CD14-positive monocyte (primary cell): ENCODE data around the gene PDLIM4. TPM values are rescaled to one million over a fixed set of nuclear protein-coding genes. Genes with fewer than 3 reads are reported as not detected.

ENCODE experiments used
- DNase-seq, 3 donors: peaks; one replicate each; pipeline ENCODE4 v3.0.0-alpha.2; 2011 to 2022
- H2AFZ ChIP-seq: 2 replicates; pipeline ENCODE4 v1.6.0; 2012; ENCODE audit warnings: mild to moderate bottlenecking, low read depth, low read length, inconsistent platforms; ENCODE audit not compliant: insufficient read depth, poor library complexity, severe bottlenecking
- H3K27ac ChIP-seq, 2 donors: 1 replicate in 1 of 2; 2 replicates in 1 of 2; pipeline ENCODE4 v1.5.1; 2012 to 2013; ENCODE audit warnings: low read length in 2 of 2, control low read depth in 1 of 2, inconsistent platforms in 1 of 2, low read depth in 1 of 2, mild to moderate bottlenecking in 1 of 2
- H3K27me3 ChIP-seq, 2 donors: one replicate each; pipeline versions ENCODE4 v1.6.0 to v1.6.1; 2011 to 2013; ENCODE audit warnings: low read length in 2 of 2; ENCODE audit not compliant: control insufficient read depth in 2 of 2, insufficient read depth in 2 of 2
- H3K36me3 ChIP-seq, 2 donors: replicated peaks in 1 of 2; 1 replicate in 1 of 2; 2 replicates in 1 of 2; pipeline versions ENCODE4 v1.5.1 to v1.6.1; 2012 to 2013; ENCODE audit warnings: low read length in 2 of 2, control low read depth in 1 of 2, inconsistent platforms in 1 of 2, mild to moderate bottlenecking in 1 of 2; ENCODE audit not compliant: insufficient read depth in 2 of 2, control insufficient read depth in 1 of 2
- H3K4me1 ChIP-seq, 2 donors: 1 replicate in 1 of 2; 2 replicates in 1 of 2; pipeline versions ENCODE4 v1.5.1 to v1.6.1; 2012 to 2013; ENCODE audit warnings: low read length in 2 of 2, control low read depth in 1 of 2, inconsistent platforms in 1 of 2, mild to moderate bottlenecking in 1 of 2, moderate library complexity in 1 of 2; ENCODE audit not compliant: insufficient read depth in 2 of 2, control insufficient read depth in 1 of 2
- H3K4me2 ChIP-seq: replicated peaks from 2 replicates; pipeline ENCODE3; 2012; ENCODE audit warnings: low read length, moderate library complexity, mild to moderate bottlenecking; ENCODE audit not compliant: poor library complexity, severe bottlenecking; ENCODE audit errors: extremely low read depth
- H3K4me3 ChIP-seq, 3 experiments: fragments of 200-600 bp in 1 of 3; sonication (generic) in 1 of 3; replicated peaks in 1 of 3; 1 replicate in 2 of 3; 2 replicates in 1 of 3; pipeline ENCODE4 v1.5.1; 2011 to 2013; ENCODE audit warnings: low read length in 3 of 3, mild to moderate bottlenecking in 3 of 3, control low read depth in 2 of 3, low read depth in 2 of 3, inconsistent platforms in 1 of 3, moderate library complexity in 1 of 3
- H3K79me2 ChIP-seq: 2 replicates; pipeline ENCODE4 v1.6.0; 2012; ENCODE audit warnings: mild to moderate bottlenecking, control low read depth, inconsistent platforms, low read length, moderate library complexity; ENCODE audit not compliant: insufficient read depth
- H3K9ac ChIP-seq: 2 replicates; pipeline ENCODE4 v1.6.0; 2017; ENCODE audit warnings: low read length, mild to moderate bottlenecking; ENCODE audit not compliant: insufficient read depth, poor library complexity, severe bottlenecking
- H3K9me3 ChIP-seq, 2 donors: replicated peaks in 1 of 2; 1 replicate in 1 of 2; 2 replicates in 1 of 2; pipeline versions ENCODE4 v1.5.1 to v1.6.1; 2012 to 2013; ENCODE audit warnings: low read length in 2 of 2, control low read depth in 1 of 2; ENCODE audit not compliant: control insufficient read depth in 1 of 2, insufficient read depth in 1 of 2
- H4K20me1 ChIP-seq: 2 replicates; pipeline ENCODE4 v1.6.0; 2012; ENCODE audit warnings: mild to moderate bottlenecking, low read length, control low read depth, moderate library complexity; ENCODE audit not compliant: insufficient read depth
- H3K27ac Mint-ChIP-seq, 7 donors: one replicate each; pipeline ENCODE4 v1.8.0; 2020; ENCODE audit warnings: mild to moderate bottlenecking in 7 of 7, mixed read lengths in 7 of 7, moderate library complexity in 6 of 7, inconsistent platforms in 2 of 7
- H3K27me3 Mint-ChIP-seq, 3 donors: one replicate each; pipeline ENCODE4 v1.8.0; 2021 to 2022; ENCODE audit warnings: low read depth in 3 of 3, mild to moderate bottlenecking in 3 of 3, mixed read lengths in 3 of 3, moderate library complexity in 3 of 3, inconsistent platforms in 1 of 3
- H3K36me3 Mint-ChIP-seq, 2 donors: one replicate each; pipeline ENCODE4 v1.8.0; 2020; ENCODE audit warnings: mixed read lengths in 2 of 2, inconsistent platforms in 1 of 2, mild to moderate bottlenecking in 1 of 2
- H3K4me1 Mint-ChIP-seq: one replicate; pipeline ENCODE4 v1.8.0; 2020; ENCODE audit warnings: mild to moderate bottlenecking, mixed read lengths
- H3K4me3 Mint-ChIP-seq, 2 donors: one replicate each; pipeline ENCODE4 v1.8.0; 2020; ENCODE audit warnings: mild to moderate bottlenecking in 2 of 2, mixed read lengths in 2 of 2, moderate library complexity in 1 of 2
- H3K9me3 Mint-ChIP-seq, 7 donors: one replicate each; pipeline ENCODE4 v1.8.0; 2020 to 2022; ENCODE audit warnings: mixed read lengths in 7 of 7, mild to moderate bottlenecking in 6 of 7, moderate library complexity in 6 of 7, inconsistent platforms in 2 of 7
- CTCF ChIP-seq: fragments of 200-600 bp; IDR thresholded peaks from one replicate; pipeline ENCODE4 v1.8.0; 2022; ENCODE audit warnings: antibody characterized with exemption, mild to moderate bottlenecking
- WGBS: methylation state at CpG from one replicate; pipeline ENCODE4 v1.1.5; 2013; ENCODE audit warnings: missing lambda C conversion rate; ENCODE audit not compliant: insufficient coverage; 5-methylcytosine and 5-hydroxymethylcytosine counted together
- intact Hi-C, 2 donors: fragments of 100-400 bp; cut with micrococcal nuclease; formaldehyde crosslinking; loops; one replicate each; pipeline versions ENCODE4 v1.15.0 to v1.15.1; 2023
- polyA plus RNA-seq, 3 donors: library from polyadenylated mRNA; depleted of rRNA in 1 of 3; unstranded in 2 of 3; stranded (reverse) in 1 of 3; fragments of 300-500 nt in 2 of 3; fragments of >200 nt in 1 of 3; fragmentation: Illumina TruSeq in 2 of 3; gene quantifications; 1 replicate in 2 of 3; 2 replicates in 1 of 3; pipeline ENCODE4 v1.2.3, GENCODE V29; 2012 to 2021

Gene PDLIM4
- polyA plus RNA-seq, 3 donors: not detected

DNA sequence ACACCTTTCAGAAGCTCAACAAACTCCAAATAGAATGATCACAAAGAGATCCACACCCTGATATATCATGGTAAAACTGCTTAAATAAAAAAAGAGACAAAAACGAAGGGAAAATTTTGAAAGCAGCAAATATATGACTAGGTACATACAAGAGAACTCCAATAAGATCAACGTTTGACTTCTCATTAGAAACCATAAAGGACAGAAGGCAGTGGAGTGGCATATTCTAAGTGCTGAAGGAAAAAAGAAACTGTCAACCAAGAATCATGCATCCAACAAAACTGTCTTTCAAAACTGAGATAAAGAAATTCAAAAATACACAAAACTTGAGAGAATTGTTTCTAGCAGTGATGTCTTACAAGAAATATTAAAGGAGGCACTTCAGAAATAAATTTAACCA lies 47.9 kb downstream of the PDLIM4 start:
- H3K27me3 Mint-ChIP-seq: no peaks in the 10 kb centered on the region
- peaks cover 31 to 43% of the 10 kb centered on the region in 2 donors for H3K36me3 Mint-ChIP-seq
- no peak for DNase-seq
- peaks cover 31 to 35% of the 10 kb centered on the region in 2 donors for H3K4me1 ChIP-seq
- H3K27me3 ChIP-seq: no peaks in the 10 kb centered on the region
- H2AFZ ChIP-seq: no peak overlapping the region
- no peak for TF ChIP-seq CTCF
- peaks cover 0 to 24% of the 10 kb centered on the region in 2 donors for H3K36me3 ChIP-seq
- H3K4me1 Mint-ChIP-seq: peaks cover 52% of the 10 kb centered on the region
- H3K4me2 ChIP-seq: no peak overlapping the region
- no peak overlapping the region for H3K9ac ChIP-seq
- H3K27ac Mint-ChIP-seq: no peak overlapping the region
- no CpG with 5 or more reads among the region's 2 CpGs for WGBS
- no peak overlapping the region for H3K4me3 Mint-ChIP-seq
- peaks cover 97% of the 10 kb centered on the region for H3K79me2 ChIP-seq
- no peaks in the 10 kb centered on the region for H3K9me3 ChIP-seq
- no peak overlapping the region for H3K4me3 ChIP-seq
- intact Hi-C loops: no loop called here
- H4K20me1 ChIP-seq: peaks cover 98% of the 10 kb centered on the region
- no peak overlapping the region for H3K27ac ChIP-seq
- peaks cover 6 to 16% (median 14%) of the 10 kb centered on the region in 7 donors for H3K9me3 Mint-ChIP-seq

- peaks cover 33 to 51% of the 10 kb centered on the region in 2 donors for H3K36me3 Mint-ChIP-seq
- Histone ChIP-seq H3K27ac (peak overlapping the region in 1 of 2 donors; percentile 20), H3K4me1 (peaks cover 9 to 11% of the 10 kb centered on the region in 2 donors), H3K27me3 (no peaks in the 10 kb centered on the region), H3K4me3 (no peak overlapping the region), H4K20me1 (peaks cover 88% of the 10 kb centered on the region), H3K9ac (no peak overlapping the region), H3K4me2 (no peak overlapping the region), H2AFZ (no peak overlapping the region), H3K9me3 (no peaks in the 10 kb centered on the region), H3K79me2 (peaks cover 68% of the 10 kb centered on the region), H3K36me3 (peaks cover 6 to 34% of the 10 kb centered on the region in 2 donors)
- H3K27ac Mint-ChIP-seq: peak overlapping the region in 4 of 7 donors; percentile 10 to 80 (median 73)
- intact Hi-C loops: no loop called here
- H3K27me3 Mint-ChIP-seq: no peaks in the 10 kb centered on the region
- peaks cover 3 to 13% (median 12%) of the 10 kb centered on the region in 7 donors for H3K9me3 Mint-ChIP-seq
- H3K4me1 Mint-ChIP-seq: peaks cover 28% of the 10 kb centered on the region
- DNase-seq: no peak
- TF ChIP-seq CTCF: no peak
- H3K4me3 Mint-ChIP-seq: no peak overlapping the region
- 97% methylated on average over 4 of the region's 4 CpGs for WGBS
These were observed 51.2 kb downstream of the PDLIM4 start for GRCh38 chr5:132308701-132309100.
